Measurements from ENCODE around the gene FCRL2.

The FCRL2 gene

DNA sequence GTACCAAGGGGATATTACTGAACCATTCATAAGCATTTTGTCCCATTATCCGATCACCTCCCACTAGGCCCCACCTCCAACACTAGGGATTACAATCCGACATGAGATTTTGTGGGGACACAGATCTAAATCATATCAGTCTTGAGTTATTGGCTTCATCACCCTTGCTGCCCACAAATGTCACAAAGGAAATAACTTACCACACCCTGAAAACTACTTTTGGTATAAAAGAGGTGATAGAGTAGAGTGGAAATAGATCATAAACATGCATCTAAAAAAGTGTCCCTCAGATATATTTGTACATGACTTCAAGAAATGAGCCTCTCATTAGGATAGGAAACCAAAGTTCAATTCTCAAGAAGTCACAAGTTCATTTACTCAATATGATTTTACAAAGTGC is 53.8 kb downstream of the FCRL2 start (continued):
- no peak for TF ChIP-seq ISL1 (CRISPR knock-in tag; IDR thresholded peaks at IDR 0.05)
- no peak for TF ChIP-seq ZFP30 (CRISPR knock-in tag; IDR thresholded peaks at IDR 0.05)
- TF ChIP-seq, protein P1, sequence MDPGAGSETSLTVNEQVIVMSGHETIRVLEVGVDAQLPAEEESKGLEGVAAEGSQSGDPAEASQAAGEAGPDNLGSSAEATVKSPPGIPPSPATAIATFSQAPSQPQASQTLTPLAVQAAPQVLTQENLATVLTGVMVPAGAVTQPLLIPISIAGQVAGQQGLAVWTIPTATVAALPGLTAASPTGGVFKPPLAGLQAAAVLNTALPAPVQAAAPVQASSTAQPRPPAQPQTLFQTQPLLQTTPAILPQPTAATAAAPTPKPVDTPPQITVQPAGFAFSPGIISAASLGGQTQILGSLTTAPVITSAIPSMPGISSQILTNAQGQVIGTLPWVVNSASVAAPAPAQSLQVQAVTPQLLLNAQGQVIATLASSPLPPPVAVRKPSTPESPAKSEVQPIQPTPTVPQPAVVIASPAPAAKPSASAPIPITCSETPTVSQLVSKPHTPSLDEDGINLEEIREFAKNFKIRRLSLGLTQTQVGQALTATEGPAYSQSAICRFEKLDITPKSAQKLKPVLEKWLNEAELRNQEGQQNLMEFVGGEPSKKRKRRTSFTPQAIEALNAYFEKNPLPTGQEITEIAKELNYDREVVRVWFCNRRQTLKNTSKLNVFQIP (CRISPR knock-in tag; IDR thresholded peaks at IDR 0.05; ENCODE audit: borderline replicate concordance, low read depth): no peak
- no peak for TF ChIP-seq ZC3H10 (CRISPR knock-in tag; IDR thresholded peaks at IDR 0.05)

DNA sequence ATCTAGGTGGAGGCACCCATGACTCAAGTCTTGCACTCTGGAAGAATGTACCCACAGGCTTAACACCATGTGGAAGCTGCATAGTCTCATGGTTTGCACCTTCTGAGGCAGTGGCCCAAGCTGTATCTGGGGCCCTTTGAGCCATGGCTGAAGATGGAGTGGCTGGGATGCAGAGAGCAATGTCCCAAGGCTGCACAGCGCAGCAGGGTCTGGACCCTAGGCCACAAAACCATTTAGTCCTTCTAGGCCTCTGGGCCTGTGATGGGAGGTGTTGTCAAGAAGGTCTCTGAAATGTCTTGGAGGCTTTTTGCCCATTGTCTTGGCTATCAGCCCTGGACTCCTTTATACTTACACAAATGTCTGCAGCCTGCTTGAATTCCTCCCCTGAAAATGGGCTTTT is 54.9 kb downstream of the FCRL2 start:
- no peak for ATAC-seq
- TF ChIP-seq ESRRG (CRISPR knock-in tag; IDR thresholded peaks at IDR 0.05) (no peak), PPARA (CRISPR knock-in tag; IDR thresholded peaks at IDR 0.05; ENCODE audit: borderline replicate concordance) (no peak)

DNA sequence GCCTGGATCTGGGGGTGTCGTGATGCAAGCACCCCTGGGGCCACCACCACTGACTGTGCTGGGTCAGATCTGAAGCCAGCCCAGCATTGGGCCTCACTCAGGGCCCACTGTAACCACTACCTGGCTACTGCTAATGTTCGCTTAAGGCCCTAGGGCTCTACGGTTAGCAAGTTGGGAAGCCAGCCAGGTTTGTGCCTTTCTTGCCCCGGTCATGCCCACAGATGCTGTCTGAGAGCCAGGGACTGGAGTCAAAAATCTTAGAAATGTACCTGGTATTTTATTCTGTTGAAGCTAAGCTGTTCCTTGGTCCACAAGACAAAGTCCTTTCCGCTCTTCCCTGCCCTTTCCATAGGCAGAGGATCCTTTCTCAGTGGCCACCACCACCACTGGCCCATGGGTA is 61.2 kb downstream of the FCRL2 start:
- TF ChIP-seq, protein P2, sequence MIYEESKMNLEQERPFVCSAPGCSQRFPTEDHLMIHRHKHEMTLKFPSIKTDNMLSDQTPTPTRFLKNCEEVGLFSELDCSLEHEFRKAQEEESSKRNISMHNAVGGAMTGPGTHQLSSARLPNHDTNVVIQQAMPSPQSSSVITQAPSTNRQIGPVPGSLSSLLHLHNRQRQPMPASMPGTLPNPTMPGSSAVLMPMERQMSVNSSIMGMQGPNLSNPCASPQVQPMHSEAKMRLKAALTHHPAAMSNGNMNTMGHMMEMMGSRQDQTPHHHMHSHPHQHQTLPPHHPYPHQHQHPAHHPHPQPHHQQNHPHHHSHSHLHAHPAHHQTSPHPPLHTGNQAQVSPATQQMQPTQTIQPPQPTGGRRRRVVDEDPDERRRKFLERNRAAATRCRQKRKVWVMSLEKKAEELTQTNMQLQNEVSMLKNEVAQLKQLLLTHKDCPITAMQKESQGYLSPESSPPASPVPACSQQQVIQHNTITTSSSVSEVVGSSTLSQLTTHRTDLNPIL (CRISPR knock-in tag; IDR thresholded peaks at IDR 0.05; ENCODE audit: low read depth): no peak
- TF ChIP-seq, protein P3, sequence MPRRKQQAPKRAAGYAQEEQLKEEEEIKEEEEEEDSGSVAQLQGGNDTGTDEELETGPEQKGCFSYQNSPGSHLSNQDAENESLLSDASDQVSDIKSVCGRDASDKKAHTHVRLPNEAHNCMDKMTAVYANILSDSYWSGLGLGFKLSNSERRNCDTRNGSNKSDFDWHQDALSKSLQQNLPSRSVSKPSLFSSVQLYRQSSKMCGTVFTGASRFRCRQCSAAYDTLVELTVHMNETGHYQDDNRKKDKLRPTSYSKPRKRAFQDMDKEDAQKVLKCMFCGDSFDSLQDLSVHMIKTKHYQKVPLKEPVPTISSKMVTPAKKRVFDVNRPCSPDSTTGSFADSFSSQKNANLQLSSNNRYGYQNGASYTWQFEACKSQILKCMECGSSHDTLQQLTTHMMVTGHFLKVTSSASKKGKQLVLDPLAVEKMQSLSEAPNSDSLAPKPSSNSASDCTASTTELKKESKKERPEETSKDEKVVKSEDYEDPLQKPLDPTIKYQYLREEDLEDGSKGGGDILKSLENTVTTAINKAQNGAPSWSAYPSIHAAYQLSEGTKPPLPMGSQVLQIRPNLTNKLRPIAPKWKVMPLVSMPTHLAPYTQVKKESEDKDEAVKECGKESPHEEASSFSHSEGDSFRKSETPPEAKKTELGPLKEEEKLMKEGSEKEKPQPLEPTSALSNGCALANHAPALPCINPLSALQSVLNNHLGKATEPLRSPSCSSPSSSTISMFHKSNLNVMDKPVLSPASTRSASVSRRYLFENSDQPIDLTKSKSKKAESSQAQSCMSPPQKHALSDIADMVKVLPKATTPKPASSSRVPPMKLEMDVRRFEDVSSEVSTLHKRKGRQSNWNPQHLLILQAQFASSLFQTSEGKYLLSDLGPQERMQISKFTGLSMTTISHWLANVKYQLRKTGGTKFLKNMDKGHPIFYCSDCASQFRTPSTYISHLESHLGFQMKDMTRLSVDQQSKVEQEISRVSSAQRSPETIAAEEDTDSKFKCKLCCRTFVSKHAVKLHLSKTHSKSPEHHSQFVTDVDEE (CRISPR knock-in tag; IDR thresholded peaks at IDR 0.05): no peak
- TF ChIP-seq ISL1 (CRISPR knock-in tag; IDR thresholded peaks at IDR 0.05): no peak
- ATAC-seq: no peak

DNA sequence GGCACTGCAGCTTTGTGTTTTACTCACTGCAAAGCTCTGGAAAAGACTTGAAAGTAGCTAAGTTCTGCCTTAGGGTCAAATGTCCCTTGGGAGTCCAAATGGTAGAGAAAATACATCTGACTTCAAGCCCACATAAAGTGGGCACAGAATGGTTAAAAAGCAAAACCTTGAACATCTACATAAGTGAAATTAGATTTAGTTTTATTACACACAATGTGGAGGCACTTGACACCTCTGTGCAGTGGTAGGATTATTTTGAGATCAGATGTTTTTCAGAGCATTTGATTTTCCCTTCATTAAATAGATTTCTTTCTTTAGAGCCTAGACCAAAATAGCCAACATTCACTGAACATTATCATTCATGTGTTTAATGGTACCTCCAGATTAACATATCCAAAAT is 65.1 kb downstream of the FCRL2 start:
- ATAC-seq: no peak

DNA sequence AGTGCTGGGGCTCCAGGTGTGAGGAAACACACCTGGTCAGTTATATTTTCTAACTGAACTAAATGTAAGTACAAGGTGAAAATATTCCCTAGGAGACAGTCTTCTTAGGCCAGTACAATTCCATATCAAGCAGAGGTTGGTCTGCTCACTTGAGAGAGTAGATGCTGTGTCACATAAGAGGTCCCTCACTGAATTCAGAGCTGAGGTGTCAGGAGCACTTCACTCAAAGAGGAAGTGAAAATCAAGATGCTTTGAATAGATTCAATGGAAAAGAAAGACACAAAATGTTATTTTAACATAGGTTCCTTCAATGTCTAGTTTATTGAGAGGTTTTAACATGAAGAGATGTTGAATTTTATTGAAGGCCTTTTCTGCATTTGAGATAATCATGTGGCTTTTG is 72.1 kb downstream of the FCRL2 start:
- no peak for ATAC-seq
- TF ChIP-seq GLIS3 (CRISPR knock-in tag; IDR thresholded peaks at IDR 0.05) (no peak), ZNF70 (CRISPR knock-in tag; IDR thresholded peaks at IDR 0.05) (no peak), ZNF8 (CRISPR knock-in tag; IDR thresholded peaks at IDR 0.05) (no peak), ZNF565 (CRISPR knock-in tag; conservative IDR thresholded peaks at IDR 0.05; ENCODE audit: low read depth) (no peak), ZC3H10 (CRISPR knock-in tag; IDR thresholded peaks at IDR 0.05) (no peak), ARNTL (CRISPR knock-in tag; IDR thresholded peaks at IDR 0.05; ENCODE audit: borderline replicate concordance, low read depth) (no peak), BACH2 (CRISPR knock-in tag; IDR thresholded peaks at IDR 0.05; ENCODE audit: borderline replicate concordance) (no peak), ZFP30 (CRISPR knock-in tag; IDR thresholded peaks at IDR 0.05) (no peak), SNAI2 (CRISPR knock-in tag; IDR thresholded peaks at IDR 0.05) (no peak), ESRRG (CRISPR knock-in tag; IDR thresholded peaks at IDR 0.05) (no peak), ISL1 (CRISPR knock-in tag; IDR thresholded peaks at IDR 0.05) (no peak), RARB (CRISPR knock-in tag; IDR thresholded peaks at IDR 0.05) (no peak)
- TF ChIP-seq, protein P4, sequence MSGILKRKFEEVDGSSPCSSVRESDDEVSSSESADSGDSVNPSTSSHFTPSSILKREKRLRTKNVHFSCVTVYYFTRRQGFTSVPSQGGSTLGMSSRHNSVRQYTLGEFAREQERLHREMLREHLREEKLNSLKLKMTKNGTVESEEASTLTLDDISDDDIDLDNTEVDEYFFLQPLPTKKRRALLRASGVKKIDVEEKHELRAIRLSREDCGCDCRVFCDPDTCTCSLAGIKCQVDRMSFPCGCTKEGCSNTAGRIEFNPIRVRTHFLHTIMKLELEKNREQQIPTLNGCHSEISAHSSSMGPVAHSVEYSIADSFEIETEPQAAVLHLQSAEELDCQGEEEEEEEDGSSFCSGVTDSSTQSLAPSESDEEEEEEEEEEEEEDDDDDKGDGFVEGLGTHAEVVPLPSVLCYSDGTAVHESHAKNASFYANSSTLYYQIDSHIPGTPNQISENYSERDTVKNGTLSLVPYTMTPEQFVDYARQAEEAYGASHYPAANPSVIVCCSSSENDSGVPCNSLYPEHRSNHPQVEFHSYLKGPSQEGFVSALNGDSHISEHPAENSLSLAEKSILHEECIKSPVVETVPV (CRISPR knock-in tag; IDR thresholded peaks at IDR 0.05): no peak
- TF ChIP-seq, protein P1 (CRISPR knock-in tag; IDR thresholded peaks at IDR 0.05; ENCODE audit: borderline replicate concordance, low read depth): no peak
- TF ChIP-seq, protein P2 (CRISPR knock-in tag; IDR thresholded peaks at IDR 0.05; ENCODE audit: low read depth): no peak
- TF ChIP-seq, protein P5, sequence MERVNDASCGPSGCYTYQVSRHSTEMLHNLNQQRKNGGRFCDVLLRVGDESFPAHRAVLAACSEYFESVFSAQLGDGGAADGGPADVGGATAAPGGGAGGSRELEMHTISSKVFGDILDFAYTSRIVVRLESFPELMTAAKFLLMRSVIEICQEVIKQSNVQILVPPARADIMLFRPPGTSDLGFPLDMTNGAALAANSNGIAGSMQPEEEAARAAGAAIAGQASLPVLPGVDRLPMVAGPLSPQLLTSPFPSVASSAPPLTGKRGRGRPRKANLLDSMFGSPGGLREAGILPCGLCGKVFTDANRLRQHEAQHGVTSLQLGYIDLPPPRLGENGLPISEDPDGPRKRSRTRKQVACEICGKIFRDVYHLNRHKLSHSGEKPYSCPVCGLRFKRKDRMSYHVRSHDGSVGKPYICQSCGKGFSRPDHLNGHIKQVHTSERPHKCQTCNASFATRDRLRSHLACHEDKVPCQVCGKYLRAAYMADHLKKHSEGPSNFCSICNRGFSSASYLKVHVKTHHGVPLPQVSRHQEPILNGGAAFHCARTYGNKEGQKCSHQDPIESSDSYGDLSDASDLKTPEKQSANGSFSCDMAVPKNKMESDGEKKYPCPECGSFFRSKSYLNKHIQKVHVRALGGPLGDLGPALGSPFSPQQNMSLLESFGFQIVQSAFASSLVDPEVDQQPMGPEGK (CRISPR knock-in tag; IDR thresholded peaks at IDR 0.05; ENCODE audit: borderline replicate concordance): no peak

More for the DNA sequence above, 65.1 kb downstream of the FCRL2 start:
- TF ChIP-seq ZNF565 (CRISPR knock-in tag; conservative IDR thresholded peaks at IDR 0.05; ENCODE audit: low read depth) (no peak), BACH2 (CRISPR knock-in tag; IDR thresholded peaks at IDR 0.05; ENCODE audit: borderline replicate concordance) (no peak)
- TF ChIP-seq, protein P5 (CRISPR knock-in tag; IDR thresholded peaks at IDR 0.05; ENCODE audit: borderline replicate concordance): no peak
